COLO668 (cell line): ENCODE measurements around the gene FILIP1.
"Not testable (repeated sequence)": the region's sequence is repeated elsewhere in the genome, so short reads cannot be mapped to it uniquely, and the experiment has no call there.

ENCODE experiments used
- DNase-seq: peaks from one replicate; lab custom pipeline; 2025; ENCODE audit not compliant: unreplicated experiment; lab: John Stamatoyannopoulos, UW

The FILIP1 gene

GRCh38 chr6:75421316-75422023, 72.1 kb downstream of the FILIP1 start:
- no peak for DNase-seq

GRCh38 chr6:75419980-75420379, 73.6 kb downstream of the FILIP1 start:
- no peak for DNase-seq

- DNase-seq: no peak
These were observed 74.2 kb downstream of the FILIP1 start for GRCh38 chr6:75419416-75419815.

GRCh38 chr6:75418233-75418632, 75.4 kb downstream of the FILIP1 start:
- DNase-seq: no peak

- no peak for DNase-seq
These were observed 77.2 kb downstream of the FILIP1 start for GRCh38 chr6:75416443-75416842.

GRCh38 chr6:75415804-75416203, 77.8 kb downstream of the FILIP1 start:
- DNase-seq: no peak

GRCh38 chr6:75414445-75415021, 79.1 kb downstream of the FILIP1 start:
- no peak for DNase-seq

- DNase-seq: no peak
These were observed 80.5 kb downstream of the FILIP1 start for GRCh38 chr6:75412969-75413662.

- DNase-seq: not testable (repeated sequence)
These were observed 83.0 kb downstream of the FILIP1 start for GRCh38 chr6:75410564-75410963.

GRCh38 chr6:75409928-75410327, 83.7 kb downstream of the FILIP1 start:
- DNase-seq: no peak

- no peak for DNase-seq
These were observed 84.3 kb downstream of the FILIP1 start for GRCh38 chr6:75409286-75409685.

- no peak for DNase-seq
These were observed 90.0 kb downstream of the FILIP1 start for GRCh38 chr6:75403563-75404080.

GRCh38 chr6:75402296-75402695, 91.3 kb downstream of the FILIP1 start:
- no peak for DNase-seq

- no peak for DNase-seq
These were observed 95.7 kb downstream of the FILIP1 start for GRCh38 chr6:75397656-75398465.

- no peak for DNase-seq
These were observed 96.4 kb downstream of the FILIP1 start for GRCh38 chr6:75397171-75397570.

- no peak for DNase-seq
These were observed 97.4 kb downstream of the FILIP1 start for GRCh38 chr6:75396005-75396800.

- DNase-seq: no peak
These were observed 99.8 kb downstream of the FILIP1 start for GRCh38 chr6:75393806-75394205.

GRCh38 chr6:75391276-75391675, 102.3 kb downstream of the FILIP1 start:
- DNase-seq: no peak

GRCh38 chr6:75386050-75386770, 107.4 kb downstream of the FILIP1 start:
- no peak for DNase-seq

GRCh38 chr6:75384116-75384515, 109.5 kb downstream of the FILIP1 start:
- no peak for DNase-seq
